HG03575 (cell line): ENCODE data around the gene ZNF354C.

ENCODE experiments used
- ATAC-seq: cut with Tn5 transposase; IDR thresholded peaks from one replicate; pipeline ENCODE4 v1.9.1; 2021; ENCODE audit not compliant: unreplicated experiment, insufficient number of reproducible peaks, low FRiP score; ENCODE audit errors: extremely low read depth

Gene ZNF354C

DNA sequence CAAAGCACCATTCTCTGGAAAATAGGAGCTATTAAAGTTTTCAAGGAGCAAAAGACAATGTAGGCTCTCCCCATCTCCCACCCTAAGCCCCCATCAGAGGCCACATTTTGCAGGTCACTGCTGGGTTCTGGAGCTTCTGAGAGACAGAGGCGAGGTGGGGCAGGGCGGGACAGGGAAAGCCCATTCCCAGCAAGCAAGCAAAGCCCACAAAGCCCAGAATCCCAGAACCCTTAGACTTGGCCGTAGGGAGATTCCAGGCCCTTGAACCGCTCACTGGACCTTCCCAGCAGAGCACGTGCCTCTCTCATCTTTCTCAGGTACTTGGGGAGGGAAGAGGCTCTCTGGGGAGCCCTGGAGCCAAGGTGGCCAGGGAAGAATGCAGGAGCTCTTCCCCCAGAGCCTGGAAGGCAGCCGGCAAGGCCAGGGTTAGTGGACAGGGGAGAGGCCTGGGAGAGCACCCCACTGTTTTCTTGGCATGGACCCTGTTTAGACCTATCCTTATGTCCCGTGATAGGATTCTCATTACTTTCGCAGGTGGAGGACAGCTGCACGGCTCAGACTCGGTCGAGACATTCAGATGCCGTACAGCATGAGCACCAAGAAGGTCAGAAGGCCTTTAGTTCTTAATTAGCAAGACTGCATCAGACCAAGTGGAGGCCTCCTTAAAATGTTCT, 52.4 kb downstream of the ZNF354C start:
- ATAC-seq: no peak

DNA sequence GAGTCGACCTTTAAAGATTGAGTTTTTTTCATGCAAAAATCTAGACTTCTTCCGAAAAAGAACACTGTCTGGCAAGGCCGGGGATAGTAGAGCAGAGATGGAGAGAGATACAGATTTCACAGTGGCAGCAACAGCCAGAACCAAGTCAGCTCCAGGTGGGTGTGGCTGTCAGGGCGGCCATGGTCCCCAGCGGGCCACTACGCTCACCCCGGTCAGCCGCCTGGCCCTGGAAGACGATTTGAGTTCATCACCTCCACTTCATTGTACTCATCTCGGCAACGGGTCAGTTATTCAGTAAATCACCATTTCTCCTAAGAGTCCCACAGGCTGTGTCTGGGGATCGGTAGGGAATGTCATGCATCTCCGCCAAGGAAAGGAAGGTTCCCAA, 53.0 kb downstream of the ZNF354C start:
- no peak for ATAC-seq

DNA sequence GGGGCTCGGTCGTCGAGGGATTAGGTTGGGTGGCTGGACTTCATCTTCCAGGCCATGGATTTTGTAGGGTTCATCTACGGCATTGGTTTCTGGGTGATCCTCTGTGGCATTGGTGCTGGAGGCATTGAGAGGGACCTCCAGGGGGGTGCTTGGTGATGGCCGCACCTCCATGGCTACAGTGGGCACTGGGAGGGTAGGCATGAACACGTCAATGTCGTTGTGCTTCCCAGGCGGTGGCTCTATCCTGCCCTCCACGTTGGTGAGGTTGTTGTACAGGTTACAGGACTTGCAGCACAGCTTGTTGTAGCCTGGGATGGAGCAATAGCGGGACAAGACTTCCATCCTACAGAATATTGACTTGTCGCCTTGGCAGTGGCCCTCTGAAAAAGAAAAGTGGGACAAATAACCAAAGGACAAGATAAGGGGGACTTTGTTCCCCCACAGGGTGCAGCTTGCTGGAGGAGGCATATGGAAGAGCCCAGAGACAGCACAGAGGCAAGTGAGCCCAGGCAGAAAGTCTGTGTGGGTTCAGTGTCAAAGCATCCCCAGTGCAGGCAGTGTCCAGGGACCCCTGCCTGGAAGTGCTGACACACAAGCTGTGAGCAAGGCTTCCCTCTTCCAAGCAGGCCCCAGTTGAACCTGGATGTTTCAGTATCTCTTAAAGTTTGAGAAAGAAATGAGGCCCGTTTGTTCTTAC, 53.9 kb downstream of the ZNF354C start:
- ATAC-seq: no peak

DNA sequence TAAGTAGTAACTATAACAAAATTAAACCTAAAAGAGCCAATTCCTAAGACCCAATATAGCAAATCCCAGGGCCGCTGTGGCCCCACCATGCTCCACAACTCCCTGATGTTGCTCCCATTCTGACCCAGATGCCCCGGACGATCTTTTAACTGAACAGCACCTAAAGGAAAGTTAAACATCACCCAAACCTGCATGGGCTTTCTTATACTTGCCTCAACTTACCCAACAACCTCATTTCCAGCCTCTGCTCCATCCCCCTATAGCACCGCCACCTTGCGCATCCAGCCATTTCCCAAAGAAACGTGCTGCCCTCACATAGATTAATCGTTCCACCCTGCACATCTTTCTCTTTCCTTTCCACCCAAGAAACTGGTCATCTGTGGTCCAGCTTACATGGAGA, 54.6 kb downstream of the ZNF354C start:
- no peak for ATAC-seq

DNA sequence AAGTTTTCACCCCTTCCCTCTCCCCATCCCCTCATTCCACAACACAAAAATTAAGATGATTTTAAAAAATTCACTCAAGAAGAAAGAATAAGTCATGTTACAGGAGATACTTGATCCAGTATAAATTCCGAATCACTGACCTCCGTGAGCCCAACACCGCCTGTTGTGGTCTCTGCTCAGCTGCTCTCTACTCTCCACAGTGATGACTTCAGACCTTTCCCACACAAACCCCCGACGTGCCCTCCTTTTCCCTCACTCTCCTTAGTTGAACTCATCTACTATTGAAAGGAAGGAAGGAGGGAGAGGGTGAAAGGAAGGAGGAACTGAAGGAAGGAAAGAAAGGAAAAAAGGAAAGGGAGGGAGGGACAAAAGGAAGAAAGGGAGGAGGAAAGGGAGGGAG, 55.1 kb downstream of the ZNF354C start:
- ATAC-seq: no peak

DNA sequence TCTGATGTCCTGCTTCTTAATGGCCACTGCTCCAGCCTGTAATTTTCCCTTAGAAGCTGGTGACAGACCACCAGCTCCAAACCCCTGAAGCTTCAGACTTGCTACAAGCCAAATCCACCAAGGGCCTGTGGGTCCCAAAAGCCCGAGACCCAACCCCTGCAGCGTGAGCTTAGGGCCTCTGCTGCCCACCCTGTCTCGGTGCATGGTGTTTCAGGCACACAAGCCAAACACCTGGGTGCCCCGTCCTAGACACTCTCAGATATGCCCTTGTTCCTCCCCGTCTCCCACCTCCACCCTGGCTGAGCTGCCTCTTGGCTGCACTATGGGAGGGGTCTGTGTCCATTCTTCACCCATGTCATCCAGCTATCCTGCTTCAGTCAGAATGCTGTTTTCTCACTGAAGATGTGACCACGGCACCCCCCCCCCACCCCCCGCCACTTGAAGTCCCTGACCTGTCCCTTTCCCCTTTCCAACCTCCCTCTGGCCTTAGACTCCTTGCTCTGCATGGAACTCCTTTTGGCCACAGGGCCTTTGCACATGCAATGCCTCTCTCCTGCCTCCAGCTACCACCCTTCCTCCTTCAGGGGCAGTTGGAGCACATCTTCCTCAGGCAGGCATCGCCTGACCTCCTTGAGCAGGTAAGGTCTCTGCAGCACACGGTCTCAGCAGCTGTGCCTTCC, 55.8 kb downstream of the ZNF354C start:
- ATAC-seq: no peak

DNA sequence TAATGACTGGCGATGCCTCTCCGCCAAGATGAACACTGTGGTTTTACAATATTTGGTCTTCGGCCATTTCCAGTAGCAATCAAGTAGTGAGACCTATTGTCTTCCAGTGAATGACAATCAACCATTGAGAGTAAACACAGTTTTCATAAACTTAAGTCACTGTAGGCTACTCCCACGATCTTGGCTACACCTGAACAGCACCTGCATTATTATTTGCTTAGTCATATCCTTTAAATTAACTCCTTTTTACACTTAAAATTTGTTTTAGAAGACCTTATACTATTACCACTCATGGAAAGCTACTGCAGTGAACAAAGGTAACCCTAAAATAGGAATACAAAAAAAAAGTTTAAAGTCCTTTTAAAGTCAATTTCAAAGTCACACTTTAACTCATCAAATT, 58.2 kb downstream of the ZNF354C start:
- ATAC-seq: no peak

DNA sequence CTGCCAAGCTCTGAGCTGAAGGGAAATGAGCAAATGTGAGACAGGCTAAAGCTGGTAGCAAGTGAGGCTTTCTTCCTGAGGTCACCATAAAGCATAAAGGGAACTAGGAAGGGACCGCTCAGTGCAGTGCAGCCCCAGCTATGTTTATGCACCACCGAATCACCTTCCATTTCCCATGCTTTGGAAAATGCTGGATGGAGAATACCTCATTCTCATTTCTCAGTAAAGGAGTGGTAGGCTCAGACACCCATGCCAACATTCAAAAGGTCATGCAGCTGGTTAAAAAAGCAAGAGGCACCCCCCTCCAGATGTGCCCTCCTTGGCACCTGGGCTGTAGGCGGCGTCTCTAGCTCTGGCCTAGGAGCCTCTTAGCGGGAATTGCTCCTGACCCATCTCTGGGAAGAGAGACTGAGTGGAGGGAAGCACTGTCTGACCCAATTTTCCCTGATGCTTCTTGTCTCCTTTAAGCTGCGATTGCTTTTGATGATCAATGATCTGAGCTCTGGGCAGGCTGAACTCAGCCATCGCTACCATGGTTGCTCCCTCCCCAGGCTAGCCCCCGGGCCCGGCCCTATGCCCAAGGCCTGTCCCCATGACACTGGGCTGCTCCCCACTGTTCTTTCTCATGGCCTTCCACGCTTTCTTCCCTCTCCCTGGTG, 58.7 kb downstream of the ZNF354C start:
- ATAC-seq: no peak

DNA sequence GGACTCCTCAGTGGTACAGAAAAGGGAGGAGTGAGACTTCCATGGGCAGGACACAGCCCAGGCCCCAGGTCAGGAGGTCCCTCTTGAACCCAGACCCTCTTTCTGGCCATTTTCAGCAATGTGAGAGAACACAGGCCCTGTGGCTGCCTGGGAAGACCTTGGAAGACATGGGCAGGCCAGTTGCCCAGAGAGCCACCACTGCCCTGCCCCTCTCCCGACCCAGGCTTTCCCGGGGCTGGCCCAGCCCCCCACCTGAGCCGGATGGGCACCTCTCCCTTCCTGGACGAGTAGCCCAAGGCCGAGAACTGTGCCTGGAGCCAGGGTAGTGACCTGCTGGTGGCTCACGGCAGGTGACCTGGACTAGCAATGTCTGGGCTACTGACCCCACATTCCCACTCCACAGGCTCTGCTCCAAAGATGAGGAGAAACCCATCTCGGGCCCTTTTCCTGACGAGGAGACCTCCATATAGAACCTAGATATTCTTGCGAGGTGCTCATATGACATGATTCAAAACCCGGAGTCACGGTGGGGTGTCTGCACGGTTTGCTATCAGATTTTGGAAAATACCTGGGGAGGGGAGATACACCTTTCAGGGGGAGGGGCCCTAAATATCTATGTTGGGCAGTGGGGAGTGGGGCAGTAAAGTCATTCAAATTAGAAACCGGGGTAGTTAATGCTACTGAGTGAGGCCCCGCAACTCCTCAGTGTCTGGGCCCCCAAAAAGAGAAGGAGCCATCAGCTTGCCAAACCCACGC, 59.4 kb downstream of the ZNF354C start:
- no peak for ATAC-seq

DNA sequence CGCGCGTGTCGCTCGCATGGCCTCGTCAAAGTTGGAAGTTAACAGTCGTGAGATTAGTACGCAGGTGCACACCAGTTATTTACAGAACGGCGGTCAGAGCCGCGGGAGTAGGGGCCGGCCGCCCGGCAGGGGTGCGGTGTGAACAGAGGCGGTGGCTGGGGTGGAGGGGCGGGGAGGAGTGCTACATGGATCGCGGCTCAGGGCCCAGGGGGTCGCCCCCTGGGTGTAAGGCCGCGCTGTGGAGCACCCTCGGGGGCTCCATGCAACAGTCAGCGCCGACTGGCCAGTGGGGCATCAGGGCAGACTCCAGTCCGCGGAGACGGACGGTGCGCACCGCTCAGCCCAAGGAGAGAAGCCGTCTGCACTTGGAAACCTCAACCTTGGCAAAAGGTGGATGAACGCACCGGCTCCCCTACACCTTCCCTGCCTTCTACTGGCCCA, 60.3 kb downstream of the ZNF354C start:
- ATAC-seq: no peak

DNA sequence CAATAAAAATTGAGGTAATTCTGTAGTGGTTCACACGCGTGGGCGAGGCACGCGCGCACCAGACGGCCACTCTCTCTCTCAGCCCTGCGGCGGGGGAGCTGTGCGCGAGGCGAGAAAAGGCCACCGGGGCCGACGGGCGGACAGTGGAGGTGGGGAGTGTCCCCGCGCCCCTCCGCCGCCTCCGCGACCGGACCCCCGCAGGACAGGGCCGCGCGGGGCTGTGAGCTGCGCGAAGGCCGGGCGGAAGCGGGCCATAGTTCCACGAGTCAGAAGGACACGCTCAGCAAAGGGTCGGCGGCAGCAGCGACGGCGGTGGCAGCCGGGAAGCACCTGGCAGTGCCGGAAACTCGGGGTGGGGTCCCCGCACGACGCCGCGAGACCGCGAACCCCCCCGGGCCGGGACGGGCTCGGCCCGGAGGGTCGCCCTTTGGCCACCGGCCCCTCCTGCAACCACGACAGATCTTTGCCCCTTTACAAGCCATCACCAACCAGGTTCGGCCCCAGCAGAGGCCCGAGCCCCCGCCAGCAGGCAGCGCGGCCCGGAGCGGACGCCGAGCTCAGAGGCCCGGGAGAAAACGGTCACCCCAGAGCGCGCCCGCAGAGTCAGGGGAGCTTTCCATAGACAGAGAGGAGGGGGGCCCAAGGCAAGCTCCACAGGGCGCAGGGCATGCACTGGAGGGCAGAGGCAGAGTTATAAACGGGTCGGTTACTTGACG, 60.9 kb downstream of the ZNF354C start:
- ATAC-seq: no peak

DNA sequence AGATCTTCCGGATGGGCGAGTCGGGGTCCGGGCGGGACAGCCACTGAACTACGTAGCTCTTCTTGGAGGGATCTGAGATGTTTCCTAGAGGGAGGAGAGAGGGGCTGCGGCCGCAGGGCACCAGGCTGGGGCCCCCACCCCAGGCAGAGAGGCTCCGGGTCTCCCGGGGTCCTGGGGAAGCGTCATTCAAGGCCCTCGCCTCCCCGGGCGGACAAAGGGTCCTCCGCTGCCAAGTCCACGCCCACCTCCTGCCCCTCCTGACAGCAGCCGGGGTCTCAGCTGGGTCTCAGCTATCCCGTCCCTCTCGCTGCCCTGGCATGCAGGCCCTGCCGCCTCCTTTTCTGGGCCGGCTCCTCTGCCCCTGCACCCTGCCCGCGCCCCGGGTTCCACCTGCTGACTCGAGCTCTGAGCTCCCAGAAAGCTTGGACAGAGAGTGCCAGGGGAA, 61.5 kb downstream of the ZNF354C start:
- ATAC-seq: no peak

DNA sequence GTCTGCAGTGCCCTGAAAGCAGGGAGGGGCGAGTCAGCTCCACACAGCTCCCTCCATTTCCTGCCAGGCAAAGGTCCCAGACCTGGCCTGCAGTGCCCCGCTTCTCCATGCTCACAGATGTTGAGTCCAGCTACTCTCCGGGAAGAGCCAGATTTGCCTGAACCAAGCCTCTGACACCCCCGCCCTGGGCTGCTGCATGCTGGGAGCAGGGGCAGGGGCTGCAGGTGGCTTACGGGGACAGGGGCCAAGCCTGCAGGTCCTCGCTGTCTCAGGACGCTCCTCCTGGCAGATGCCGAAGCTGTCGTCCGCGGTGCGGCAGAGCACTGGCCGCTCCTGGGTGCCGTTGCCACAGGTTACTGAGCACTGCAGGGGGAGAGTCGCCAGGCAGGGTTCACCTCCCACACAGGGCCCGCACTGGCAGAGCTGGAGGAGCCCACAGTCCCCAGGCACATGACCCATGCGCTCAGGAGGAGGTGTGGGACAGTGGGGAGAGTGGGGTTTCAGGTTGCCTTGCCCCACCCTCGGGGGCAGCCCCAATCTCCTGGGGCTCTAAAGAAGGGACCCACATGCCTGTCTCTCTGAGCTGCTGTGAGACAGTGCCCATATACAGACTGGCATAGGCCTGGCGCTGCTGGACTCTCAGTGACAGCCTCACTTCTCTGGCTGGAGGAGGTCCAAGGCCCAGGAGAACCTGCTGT, 62.4 kb downstream of the ZNF354C start:
- no peak for ATAC-seq

DNA sequence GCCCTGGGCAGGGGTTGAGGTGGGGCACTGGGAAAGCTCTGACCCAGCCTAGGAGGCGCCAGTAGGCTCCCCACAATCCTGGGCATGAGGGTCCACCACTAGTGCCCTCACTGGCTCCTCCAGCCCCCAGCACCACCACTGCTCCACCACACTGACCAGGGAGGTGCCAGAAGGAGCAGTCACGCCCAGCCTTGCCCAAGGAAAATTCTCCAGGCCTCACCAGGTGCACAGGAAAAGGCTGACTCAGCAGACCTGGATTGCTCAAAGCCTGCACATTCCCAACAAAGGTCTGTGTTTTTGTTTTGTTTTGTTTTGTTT, 62.9 kb downstream of the ZNF354C start:
- ATAC-seq: no peak

DNA sequence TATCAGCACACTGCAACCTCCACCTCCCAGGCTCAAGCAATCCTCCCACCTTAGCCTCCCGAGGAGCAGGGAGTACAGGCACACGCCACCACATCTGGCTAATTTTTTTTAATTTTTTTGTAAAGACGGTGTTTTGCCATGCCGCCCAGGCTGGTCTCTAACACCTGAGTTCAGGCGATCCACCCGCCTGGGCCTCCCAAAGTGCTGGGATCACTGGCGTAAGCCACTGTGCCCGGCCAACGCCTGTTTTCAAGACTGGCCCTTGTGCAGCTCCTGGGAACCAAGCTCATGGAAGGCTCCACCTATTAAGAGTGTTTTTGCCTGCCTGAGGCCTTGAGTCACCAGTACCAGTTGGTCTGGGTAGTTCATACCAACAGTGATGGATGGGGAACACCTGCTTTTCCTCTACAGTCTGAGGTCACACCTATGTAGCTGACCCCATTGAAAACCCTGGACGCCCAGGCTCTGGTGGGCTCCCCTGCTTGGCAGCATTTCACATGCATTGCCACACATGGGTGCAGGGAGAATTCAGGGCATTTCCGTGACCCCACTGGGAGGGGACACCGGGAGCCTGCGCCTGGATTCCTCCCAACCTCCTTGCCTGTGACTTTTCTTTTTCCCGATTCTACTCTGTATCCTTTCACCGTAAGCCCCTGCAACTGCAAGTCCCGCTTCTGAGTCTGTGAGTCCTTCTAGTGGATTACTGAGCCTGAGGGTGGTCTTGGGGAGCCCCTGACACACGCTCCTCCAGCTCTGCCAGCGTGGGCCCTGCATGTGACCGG, 63.5 kb downstream of the ZNF354C start:
- ATAC-seq: no peak

DNA sequence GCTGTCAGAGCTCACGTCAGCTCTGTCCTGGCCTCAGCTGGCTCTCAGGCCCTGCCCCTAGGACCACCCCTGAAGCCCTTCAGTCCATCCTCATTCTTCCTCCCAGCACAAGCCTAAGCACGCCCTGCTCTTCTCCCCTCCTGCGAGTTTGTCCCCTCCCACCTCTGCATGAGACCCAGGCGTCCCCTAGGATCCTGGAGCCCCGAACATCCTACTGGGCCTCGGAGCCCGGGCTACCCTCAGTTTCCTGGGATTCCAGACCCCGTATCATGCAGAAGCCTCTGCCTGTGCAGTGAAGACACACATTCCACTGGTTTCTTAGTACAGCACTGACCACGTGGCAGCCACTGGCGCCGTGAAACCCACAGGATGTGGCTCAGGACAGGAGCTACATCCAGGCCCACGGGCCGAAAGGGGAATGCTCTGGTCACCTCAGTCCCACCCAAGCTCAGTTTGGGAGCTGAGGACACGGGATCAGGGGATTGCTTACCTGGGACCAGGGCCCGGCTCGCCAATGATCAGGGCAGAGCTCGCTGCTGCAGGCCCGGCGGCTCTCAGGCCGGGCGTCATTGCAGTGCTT, 64.2 kb downstream of the ZNF354C start:
- no peak for ATAC-seq
